Kidney epithelial cell (primary cell): ENCODE data around the gene ARHGAP24. TPM values are rescaled to one million over a fixed set of nuclear protein-coding genes. Genes with fewer than 3 reads are reported as not detected.

Experiments used
- DNase-seq: peaks from one replicate; pipeline ENCODE4 v3.0.0-alpha.2; 2010; ENCODE audit warnings: low read depth
- H3K27me3 ChIP-seq: 2 replicates; pipeline ENCODE4 v1.6.0; 2011; ENCODE audit warnings: low read length; ENCODE audit not compliant: control insufficient read depth, insufficient read depth
- H3K36me3 ChIP-seq: 2 replicates; pipeline ENCODE4 v1.5.1; 2011; ENCODE audit warnings: low read length; ENCODE audit not compliant: control insufficient read depth, insufficient read depth
- H3K4me3 ChIP-seq: 2 replicates; pipeline ENCODE4 v1.5.1; 2011; ENCODE audit warnings: low read depth, mild to moderate bottlenecking, control low read depth, low read length
- CTCF ChIP-seq: IDR thresholded peaks from 2 replicates; pipeline ENCODE4 v1.5.1; 2011; ENCODE audit warnings: mild to moderate bottlenecking, moderate library complexity, low read length, control low read depth, inconsistent platforms; ENCODE audit not compliant: insufficient read depth, poor library complexity, severe bottlenecking
- total RNA-seq: library from RNA; depleted of rRNA; stranded (reverse); fragments of >200 nt; gene quantifications from 2 replicates; pipeline ENCODE4 v1.2.3, GENCODE V29; 2015

ARHGAP24 gene
- total RNA-seq, 1 donor from 2014 or later: 9.6 TPM

- no peak for TF ChIP-seq CTCF
- H3K27me3 ChIP-seq: no peaks in the 10 kb centered on the region
- H3K36me3 ChIP-seq: no peaks in the 10 kb centered on the region
- H3K4me3 ChIP-seq: no peak overlapping the region
- DNase-seq: no peak
These were observed 297.5 kb downstream of the ARHGAP24 start for GRCh38 chr4:85772470-85772869.

DNA sequence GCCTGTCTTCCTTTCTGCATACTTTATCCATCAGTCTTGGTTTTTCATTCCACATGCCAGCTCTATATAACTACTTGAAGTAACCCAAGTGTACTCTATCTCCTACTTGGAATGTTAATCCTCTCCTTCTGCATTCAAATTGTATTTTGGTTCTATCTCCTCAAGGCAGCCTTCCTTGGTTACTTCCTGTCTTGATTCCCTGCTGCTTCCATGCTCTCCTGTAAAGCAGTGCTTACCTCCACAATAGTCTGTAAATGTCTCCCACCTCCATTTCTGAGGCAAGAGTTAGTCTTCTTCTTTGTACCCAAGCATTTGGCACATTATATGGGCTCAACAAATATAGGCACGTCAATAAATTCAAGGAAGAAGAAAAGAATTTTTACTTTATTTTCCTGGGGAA lies 298.4 kb downstream of the ARHGAP24 start:
- DNase-seq: no peak
- Histone ChIP-seq H3K4me3 (no peak overlapping the region), H3K36me3 (no peaks in the 10 kb centered on the region), H3K27me3 (no peaks in the 10 kb centered on the region)
- TF ChIP-seq CTCF: no peak

GRCh38 chr4:85774000-85774399 lies 299.1 kb downstream of the ARHGAP24 start:
- H3K36me3 ChIP-seq: no peaks in the 10 kb centered on the region
- no peaks in the 10 kb centered on the region for H3K27me3 ChIP-seq
- no peak for DNase-seq
- H3K4me3 ChIP-seq: no peak overlapping the region
- no peak for TF ChIP-seq CTCF

DNA sequence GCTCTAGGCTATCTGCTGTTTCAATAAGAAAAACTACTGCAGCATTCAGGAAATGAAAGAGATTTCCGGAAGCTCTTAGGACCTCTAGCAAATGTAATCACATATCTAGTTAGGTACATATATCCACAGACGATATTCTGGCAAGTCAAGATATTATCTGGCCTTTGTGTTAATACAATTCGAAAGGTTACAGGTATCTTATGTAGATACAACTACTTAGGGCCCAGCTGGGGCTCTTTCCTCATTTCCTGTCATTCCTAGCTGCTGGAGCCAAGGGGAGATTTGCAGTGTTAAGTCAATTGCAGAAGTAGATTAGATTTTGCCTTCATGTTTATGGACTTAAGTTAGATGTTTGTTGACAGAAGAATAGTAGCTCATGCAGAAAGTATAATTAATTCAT lies 299.5 kb downstream of the ARHGAP24 start:
- Histone ChIP-seq H3K27me3 (no peaks in the 10 kb centered on the region), H3K4me3 (no peak overlapping the region), H3K36me3 (no peaks in the 10 kb centered on the region)
- TF ChIP-seq CTCF: no peak
- DNase-seq: no peak

- no peaks in the 10 kb centered on the region for H3K36me3 ChIP-seq
- no peak overlapping the region for H3K4me3 ChIP-seq
- no peaks in the 10 kb centered on the region for H3K27me3 ChIP-seq
- no peak for DNase-seq
- TF ChIP-seq CTCF: no peak
These were observed 301.1 kb downstream of the ARHGAP24 start for GRCh38 chr4:85776096-85776495.

GRCh38 chr4:85776579-85776978 lies 301.6 kb downstream of the ARHGAP24 start:
- DNase-seq: peak; percentile 65
- no peaks in the 10 kb centered on the region for H3K27me3 ChIP-seq
- H3K4me3 ChIP-seq: no peak overlapping the region
- no peak for TF ChIP-seq CTCF
- no peaks in the 10 kb centered on the region for H3K36me3 ChIP-seq
